H1 (cell line): Measurements from ENCODE around the gene TET1.

Experiments
- CHD2 ChIP-seq: IDR thresholded peaks from 2 replicates; pipeline ENCODE4 v1.6.1; 2012; ENCODE audit warnings: low read length, improper control_type of control experiment
- EP300 ChIP-seq, 2 experiments: IDR thresholded peaks; 1 replicate in 1 of 2; 2 replicates in 1 of 2; pipeline ENCODE4 v1.6.1; 2011 to 2012; ENCODE audit warnings: low read depth in 2 of 2, low read length in 2 of 2, mild to moderate bottlenecking in 2 of 2, borderline replicate concordance in 1 of 2, inconsistent platforms in 1 of 2, moderate library complexity in 1 of 2
- EZH2 ChIP-seq: fragments of 200-600 bp; sonication (generic); IDR thresholded peaks from 2 replicates; pipeline ENCODE4 v1.7.1; 2012; ENCODE audit warnings: low read depth, mild to moderate bottlenecking, moderate library complexity, low read length, inconsistent platforms; ENCODE audit not compliant: severe bottlenecking
- JUN ChIP-seq: IDR thresholded peaks from 2 replicates; pipeline ENCODE4 v1.6.1; 2011; ENCODE audit warnings: low read depth, mild to moderate bottlenecking, improper control_type of control experiment, low read length
- POLR2A ChIP-seq, 2 experiments: IDR thresholded peaks; 1 replicate in 1 of 2; 2 replicates in 1 of 2; pipeline ENCODE4 v1.6.1; 2011; ENCODE audit warnings: low read depth in 2 of 2, low read length in 2 of 2, mild to moderate bottlenecking in 2 of 2; ENCODE audit errors: control extremely low read depth in 1 of 2
- POLR2AphosphoS5 ChIP-seq: IDR thresholded peaks from 2 replicates; pipeline ENCODE4 v1.6.1; 2011; ENCODE audit warnings: low read depth, low read length
- SP1 ChIP-seq: IDR thresholded peaks from 2 replicates; pipeline ENCODE4 v1.6.1; 2011; ENCODE audit warnings: low read depth, low read length
- TAF1 ChIP-seq: IDR thresholded peaks from 2 replicates; pipeline ENCODE4 v1.6.1; 2011; ENCODE audit warnings: mild to moderate bottlenecking, low read depth, low read length
- TF ChIP-seq, protein P1 (sequence below), 3 experiments: IDR thresholded peaks; 1 replicate in 2 of 3; 2 replicates in 1 of 3; pipeline versions ENCODE4 v1.5.1 to v1.6.1; 2011; ENCODE audit warnings: low read length in 3 of 3, mild to moderate bottlenecking in 3 of 3, inconsistent platforms in 2 of 3, low read depth in 1 of 3, moderate library complexity in 1 of 3; ENCODE audit not compliant: insufficient read depth in 1 of 3; ENCODE audit errors: control extremely low read depth in 1 of 3

DNA sequence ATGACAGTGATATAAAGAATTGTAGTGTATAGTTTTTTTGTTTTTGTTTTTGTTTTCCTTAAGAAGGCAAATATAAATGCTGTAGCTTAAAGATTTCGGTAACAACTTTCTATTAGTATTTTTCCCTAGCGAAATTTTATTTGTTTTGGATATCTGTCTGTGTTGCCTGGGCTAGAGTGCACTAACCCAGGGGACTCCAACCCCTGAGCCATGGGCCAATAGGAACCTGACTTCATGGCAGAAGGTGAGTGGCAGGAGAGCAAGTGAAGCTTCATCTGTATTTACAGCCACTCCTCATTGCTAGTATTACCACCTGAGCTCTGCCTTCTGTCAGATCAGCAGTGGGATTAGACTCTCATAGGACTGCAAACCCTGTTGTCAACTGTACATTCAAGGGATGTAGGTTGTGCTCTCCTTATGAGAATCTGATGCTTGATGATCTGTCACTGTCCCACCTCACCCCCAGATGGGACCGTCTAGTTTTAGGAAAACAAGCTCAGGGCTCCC lies 95.5 kb downstream of the TET1 start:
- TF ChIP-seq, protein P1, sequence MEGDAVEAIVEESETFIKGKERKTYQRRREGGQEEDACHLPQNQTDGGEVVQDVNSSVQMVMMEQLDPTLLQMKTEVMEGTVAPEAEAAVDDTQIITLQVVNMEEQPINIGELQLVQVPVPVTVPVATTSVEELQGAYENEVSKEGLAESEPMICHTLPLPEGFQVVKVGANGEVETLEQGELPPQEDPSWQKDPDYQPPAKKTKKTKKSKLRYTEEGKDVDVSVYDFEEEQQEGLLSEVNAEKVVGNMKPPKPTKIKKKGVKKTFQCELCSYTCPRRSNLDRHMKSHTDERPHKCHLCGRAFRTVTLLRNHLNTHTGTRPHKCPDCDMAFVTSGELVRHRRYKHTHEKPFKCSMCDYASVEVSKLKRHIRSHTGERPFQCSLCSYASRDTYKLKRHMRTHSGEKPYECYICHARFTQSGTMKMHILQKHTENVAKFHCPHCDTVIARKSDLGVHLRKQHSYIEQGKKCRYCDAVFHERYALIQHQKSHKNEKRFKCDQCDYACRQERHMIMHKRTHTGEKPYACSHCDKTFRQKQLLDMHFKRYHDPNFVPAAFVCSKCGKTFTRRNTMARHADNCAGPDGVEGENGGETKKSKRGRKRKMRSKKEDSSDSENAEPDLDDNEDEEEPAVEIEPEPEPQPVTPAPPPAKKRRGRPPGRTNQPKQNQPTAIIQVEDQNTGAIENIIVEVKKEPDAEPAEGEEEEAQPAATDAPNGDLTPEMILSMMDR (IDR thresholded peaks at IDR 0.05; ENCODE audit: control extremely low read depth in 1 of 3, insufficient read depth in 1 of 3, low read depth in 1 of 3, low read length in 3 of 3), result no peak
- TF ChIP-seq TAF1 (no peak), EZH2 (no peak), EP300 (IDR thresholded peaks at IDR 0.05; ENCODE audit: borderline replicate concordance in 1 of 2, low read depth in 2 of 2, low read length in 2 of 2) (no peak), POLR2A (IDR thresholded peaks at IDR 0.05; ENCODE audit: control extremely low read depth in 1 of 2, low read depth in 2 of 2, low read length in 2 of 2) (no peak), SP1 (no peak), CHD2 (no peak), POLR2AphosphoS5 (no peak), JUN (no peak)
